Choroid plexus epithelial cell (primary cell): Measurements from ENCODE around the gene BLCAP.

Source experiments
- DNase-seq: peaks from one replicate; pipeline ENCODE4 v3.0.0-alpha.2; 2010; ENCODE audit warnings: low read depth
- H3K4me3 ChIP-seq: 2 replicates; pipeline ENCODE4 v1.5.1; 2011; ENCODE audit warnings: low read depth, mild to moderate bottlenecking, control low read depth, low read length, moderate library complexity
- TF ChIP-seq, protein P1 (sequence below): conservative IDR thresholded peaks from 2 replicates; pipeline ENCODE4 v1.5.1; 2011; ENCODE audit warnings: low read depth, mild to moderate bottlenecking, control low read depth, inconsistent platforms, low read length, moderate library complexity

The BLCAP gene

DNA sequence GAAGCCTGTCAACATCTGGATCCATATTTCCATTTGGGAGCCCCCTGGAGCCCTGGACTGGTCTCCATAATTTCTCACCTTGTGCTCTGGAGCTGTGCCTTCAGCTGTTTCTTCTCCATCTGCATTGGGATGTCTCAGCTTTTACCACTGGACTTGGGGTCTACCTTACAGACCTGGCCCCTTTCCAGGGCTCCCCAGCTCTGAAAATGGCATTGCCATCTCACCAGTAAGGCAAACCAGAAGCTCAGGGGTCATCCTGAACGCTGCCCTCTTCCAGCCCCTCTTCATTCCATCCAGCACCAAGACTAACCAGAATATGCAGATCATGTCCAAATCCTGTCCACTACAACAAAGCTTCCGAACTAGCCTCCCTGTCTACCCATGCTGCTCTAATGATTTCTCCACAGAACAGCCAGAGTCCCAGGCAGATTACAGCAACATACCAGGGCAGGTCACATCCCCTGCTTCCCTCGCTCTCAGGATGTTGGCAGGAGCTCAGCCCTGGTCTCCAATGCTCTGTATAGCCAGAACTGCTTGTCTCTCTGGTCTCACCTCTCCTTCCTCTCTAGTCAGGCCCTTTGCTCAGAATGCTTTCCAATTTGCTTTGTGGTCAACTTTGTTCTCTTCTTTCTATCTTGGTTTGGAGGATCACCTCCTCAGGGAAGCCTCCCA lies 24.3 kb downstream of the BLCAP start:
- peak; percentile 20 for DNase-seq
- TF ChIP-seq, protein P1, sequence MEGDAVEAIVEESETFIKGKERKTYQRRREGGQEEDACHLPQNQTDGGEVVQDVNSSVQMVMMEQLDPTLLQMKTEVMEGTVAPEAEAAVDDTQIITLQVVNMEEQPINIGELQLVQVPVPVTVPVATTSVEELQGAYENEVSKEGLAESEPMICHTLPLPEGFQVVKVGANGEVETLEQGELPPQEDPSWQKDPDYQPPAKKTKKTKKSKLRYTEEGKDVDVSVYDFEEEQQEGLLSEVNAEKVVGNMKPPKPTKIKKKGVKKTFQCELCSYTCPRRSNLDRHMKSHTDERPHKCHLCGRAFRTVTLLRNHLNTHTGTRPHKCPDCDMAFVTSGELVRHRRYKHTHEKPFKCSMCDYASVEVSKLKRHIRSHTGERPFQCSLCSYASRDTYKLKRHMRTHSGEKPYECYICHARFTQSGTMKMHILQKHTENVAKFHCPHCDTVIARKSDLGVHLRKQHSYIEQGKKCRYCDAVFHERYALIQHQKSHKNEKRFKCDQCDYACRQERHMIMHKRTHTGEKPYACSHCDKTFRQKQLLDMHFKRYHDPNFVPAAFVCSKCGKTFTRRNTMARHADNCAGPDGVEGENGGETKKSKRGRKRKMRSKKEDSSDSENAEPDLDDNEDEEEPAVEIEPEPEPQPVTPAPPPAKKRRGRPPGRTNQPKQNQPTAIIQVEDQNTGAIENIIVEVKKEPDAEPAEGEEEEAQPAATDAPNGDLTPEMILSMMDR: no peak
- H3K4me3 ChIP-seq: no peak overlapping the region

DNA sequence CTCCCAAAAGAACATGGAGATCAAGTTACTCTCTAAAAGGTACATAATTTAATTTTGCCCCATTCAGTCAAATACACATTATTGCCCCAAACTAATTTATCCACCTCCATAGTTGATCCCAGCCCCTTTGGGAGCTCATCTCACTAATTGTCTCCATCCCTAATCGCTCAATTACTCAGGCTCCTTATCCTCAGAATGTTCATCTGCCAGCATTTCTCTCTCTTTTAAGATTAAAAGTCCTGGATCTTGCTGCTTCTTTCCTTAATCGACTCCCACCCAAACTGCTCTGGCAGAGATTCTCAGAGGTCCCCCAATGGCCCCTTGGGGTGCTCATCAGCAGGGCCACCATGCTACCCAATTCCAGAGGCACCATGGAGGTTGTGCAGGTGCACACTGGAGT lies 25.0 kb downstream of the BLCAP start:
- H3K4me3 ChIP-seq: no peak overlapping the region
- DNase-seq: no peak
- TF ChIP-seq, protein P1: no peak

DNA sequence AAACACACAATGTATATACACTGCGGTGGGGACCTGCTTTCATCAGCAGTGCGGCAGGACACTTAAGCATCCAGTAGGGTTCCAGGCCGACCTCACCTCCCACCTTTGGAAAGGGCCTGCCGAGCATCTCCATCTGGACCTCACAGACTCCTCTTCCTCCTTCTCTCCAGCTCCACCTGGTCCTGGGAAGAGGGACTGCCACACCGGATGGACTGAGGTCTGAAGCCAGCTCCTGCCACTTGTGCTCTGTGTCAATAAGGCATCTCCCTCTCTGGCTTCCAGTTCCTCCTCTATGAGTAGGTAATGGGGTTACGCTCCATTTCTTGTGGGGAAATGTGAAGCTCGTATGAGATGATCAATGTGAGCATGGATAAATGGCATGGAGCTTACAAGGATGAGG lies 25.7 kb downstream of the BLCAP start:
- H3K4me3 ChIP-seq: no peak overlapping the region
- TF ChIP-seq, protein P1: peak; percentile 10
- DNase-seq: no peak

DNA sequence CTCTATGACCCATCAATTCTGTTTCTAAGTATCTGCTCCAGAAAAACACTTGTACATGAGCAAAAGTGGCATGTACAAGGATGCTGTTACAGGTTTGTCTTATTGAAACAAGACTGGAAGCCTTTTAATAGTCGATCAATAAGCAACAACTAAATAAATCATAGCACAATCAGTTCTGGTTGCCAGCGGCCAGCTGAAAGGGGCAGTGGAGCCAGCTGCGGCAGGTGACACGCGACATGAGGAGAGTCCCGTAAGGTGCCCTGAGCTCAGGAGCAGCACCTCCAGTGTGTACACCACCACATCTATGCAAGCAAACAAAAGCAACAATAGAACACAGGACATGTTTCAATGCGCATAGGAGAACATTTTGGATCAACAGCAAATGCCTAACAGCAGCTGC lies 27.4 kb downstream of the BLCAP start:
- TF ChIP-seq, protein P1: no peak
- H3K4me3 ChIP-seq: no peak overlapping the region
- DNase-seq: no peak

DNA sequence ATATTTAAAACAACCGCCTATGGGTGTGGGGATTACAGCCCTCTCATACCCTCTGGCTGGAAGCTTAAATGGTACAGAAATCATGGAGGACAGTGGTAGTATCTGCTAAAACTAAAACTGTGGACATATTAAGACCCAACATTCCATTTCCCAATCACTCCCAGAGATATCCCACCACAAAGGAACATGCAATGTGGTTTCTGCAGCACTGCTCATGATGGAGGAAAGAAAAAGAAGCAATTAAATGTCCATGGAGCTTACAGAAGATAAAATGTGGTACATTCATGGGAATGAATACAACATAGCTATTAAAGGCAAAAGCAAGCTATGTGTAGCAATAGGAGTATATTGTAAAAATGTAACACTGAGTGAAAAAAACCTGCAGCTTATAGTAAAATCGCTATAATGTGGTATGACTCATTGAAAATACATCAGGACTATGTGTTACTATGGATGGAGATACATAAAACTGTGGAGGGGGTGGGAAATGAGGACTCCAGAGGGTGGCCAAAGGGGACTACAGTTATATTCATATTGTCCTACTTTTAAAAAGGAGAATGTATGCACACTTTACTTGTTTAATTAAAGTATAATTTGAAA lies 29.5 kb downstream of the BLCAP start:
- peak; percentile 31 for DNase-seq
- TF ChIP-seq, protein P1: no peak
- no peak overlapping the region for H3K4me3 ChIP-seq

DNA sequence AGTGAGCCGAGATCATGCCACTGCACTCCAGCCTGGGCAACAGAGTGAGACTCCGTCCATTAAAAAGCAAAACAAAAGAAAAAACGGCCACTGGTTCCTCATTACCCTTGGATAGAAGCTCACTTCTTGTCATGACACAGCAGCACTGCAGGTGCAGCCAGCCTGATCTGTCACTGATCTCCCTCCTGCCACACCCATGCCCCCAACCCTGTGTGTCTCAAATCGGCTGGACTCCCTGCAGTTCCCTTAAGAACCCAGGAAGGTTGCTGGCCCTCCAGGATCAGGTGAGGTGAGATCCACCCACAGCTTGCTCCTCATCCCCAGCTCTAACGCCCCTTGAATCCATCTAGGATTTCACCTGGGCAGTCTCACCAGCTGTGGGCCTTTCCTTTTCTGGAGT lies 32.9 kb downstream of the BLCAP start:
- no peak overlapping the region for H3K4me3 ChIP-seq
- TF ChIP-seq, protein P1: no peak
- no peak for DNase-seq

DNA sequence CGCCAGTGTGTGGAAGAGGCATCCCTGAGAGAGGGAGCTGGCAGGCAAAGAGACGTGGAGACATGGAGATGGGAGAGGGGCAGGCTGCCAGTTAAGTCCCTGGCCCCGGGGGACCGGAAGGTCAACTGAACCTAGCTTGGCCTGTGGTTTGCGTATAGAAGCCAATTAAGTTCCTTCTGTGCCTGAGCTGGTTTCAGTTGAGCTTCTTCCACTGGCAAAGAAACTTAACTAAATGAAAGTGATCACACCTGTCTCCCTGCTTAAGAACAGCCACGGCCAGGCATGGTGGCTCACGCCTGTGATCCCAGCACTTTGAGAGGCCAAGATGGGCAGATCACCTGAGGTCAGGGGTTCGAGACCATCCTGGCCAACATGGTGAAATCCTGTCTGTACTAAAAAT lies 33.4 kb downstream of the BLCAP start:
- TF ChIP-seq, protein P1: no peak
- H3K4me3 ChIP-seq: no peak overlapping the region
- DNase-seq: no peak
